Measurements from ENCODE around the gene RABGAP1L.

RABGAP1L gene

GRCh38 chr1:174190691-174191199 lies 31.4 kb downstream of the RABGAP1L start:
- peaks cover 51% of the 10 kb centered on the region for H3K4me1 Mint-ChIP-seq
- ATAC-seq (replicated peaks; ENCODE audit: extremely low read depth, poor library complexity, severe bottlenecking) (no peak), DNase-seq (ENCODE audit: low spot score in 2 of 2) (no peak)
- no peaks in the 10 kb centered on the region for H3K27me3 Mint-ChIP-seq
- peak overlapping the region; percentile 59 for H3K4me3 Mint-ChIP-seq
- peaks cover 5% of the 10 kb centered on the region for H3K9me3 Mint-ChIP-seq
- peak overlapping the region; percentile 91 for H3K27ac Mint-ChIP-seq (ENCODE audit: low read depth)
- H3K36me3 Mint-ChIP-seq (ENCODE audit: insufficient read depth), result peaks cover 1% of the 10 kb centered on the region

DNA sequence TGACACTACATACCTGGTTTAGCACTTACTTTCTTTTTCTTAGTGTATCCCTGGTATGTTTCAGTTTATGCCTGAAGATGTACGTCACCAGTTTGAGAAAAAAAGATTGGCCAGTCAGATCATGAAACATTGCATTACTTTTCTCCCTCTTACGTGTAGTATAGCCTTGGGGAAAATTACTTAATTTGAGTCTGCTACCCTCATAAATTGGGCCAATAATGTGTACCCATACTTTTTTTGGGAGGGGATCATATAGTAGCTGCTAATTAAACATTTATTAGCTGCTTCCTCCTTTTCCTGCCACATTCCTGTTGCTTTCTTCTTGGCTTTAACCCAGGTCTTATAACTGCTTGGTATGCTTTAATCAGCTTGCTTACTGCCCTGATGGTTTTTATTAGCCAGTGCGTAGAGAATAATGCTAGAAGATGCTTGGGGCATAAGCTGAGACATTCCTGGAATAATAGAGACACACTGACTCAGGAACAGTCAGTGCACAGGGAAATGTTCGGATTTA lies 32.1 kb downstream of the RABGAP1L start:
- H3K36me3 Mint-ChIP-seq (ENCODE audit: insufficient read depth), result peaks cover 1% of the 10 kb centered on the region

GRCh38 chr1:174194461-174194860 lies 35.1 kb downstream of the RABGAP1L start:
- peaks cover 59% of the 10 kb centered on the region for H3K4me1 Mint-ChIP-seq
- H3K36me3 Mint-ChIP-seq (ENCODE audit: insufficient read depth), result peaks cover 1% of the 10 kb centered on the region
- DNase-seq (ENCODE audit: low spot score in 2 of 2) (no peak), ATAC-seq (replicated peaks; ENCODE audit: extremely low read depth, poor library complexity, severe bottlenecking) (no peak)
- H3K4me3 Mint-ChIP-seq, result no peak overlapping the region
- H3K9me3 Mint-ChIP-seq, result no peaks in the 10 kb centered on the region
- H3K27me3 Mint-ChIP-seq, result no peaks in the 10 kb centered on the region
- peak overlapping the region; percentile 12 for H3K27ac Mint-ChIP-seq (ENCODE audit: low read depth)

More for the DNA sequence above, 32.1 kb downstream of the RABGAP1L start:
- ATAC-seq (replicated peaks; ENCODE audit: extremely low read depth, poor library complexity, severe bottlenecking), result peak; percentile 82
- peak overlapping the region; percentile 91 for H3K27ac Mint-ChIP-seq (ENCODE audit: low read depth)
- no peaks in the 10 kb centered on the region for H3K27me3 Mint-ChIP-seq
- H3K4me1 Mint-ChIP-seq, result peaks cover 57% of the 10 kb centered on the region
- H3K4me3 Mint-ChIP-seq, result no peak overlapping the region
- H3K9me3 Mint-ChIP-seq, result peaks cover 5% of the 10 kb centered on the region
- no peak for DNase-seq (ENCODE audit: low spot score in 2 of 2)

DNA sequence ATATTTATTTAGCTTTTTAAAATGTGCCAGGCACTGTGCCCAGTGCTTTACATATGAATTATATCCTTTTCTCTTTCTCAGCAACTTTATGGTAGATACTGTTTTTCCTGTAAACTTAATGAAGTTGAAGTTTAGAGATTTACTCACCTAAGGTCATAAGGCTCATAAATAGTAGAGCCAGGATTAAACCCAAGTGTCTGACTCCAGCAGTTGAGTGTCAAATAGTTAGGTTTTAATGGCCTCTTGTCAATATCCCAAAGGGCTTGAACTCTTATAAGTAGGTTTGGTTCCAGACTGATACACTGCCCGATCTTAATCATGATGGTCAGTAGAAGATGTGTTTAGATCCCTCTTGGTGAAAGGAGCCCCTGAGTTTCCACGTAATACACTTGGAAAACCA lies 37.8 kb downstream of the RABGAP1L start:
- no peaks in the 10 kb centered on the region for H3K27me3 Mint-ChIP-seq
- H3K4me1 Mint-ChIP-seq, result peaks cover 51% of the 10 kb centered on the region
- H3K4me3 Mint-ChIP-seq, result no peak overlapping the region
- ATAC-seq (replicated peaks; ENCODE audit: extremely low read depth, poor library complexity, severe bottlenecking) (no peak), DNase-seq (ENCODE audit: low spot score in 2 of 2) (no peak)
- H3K36me3 Mint-ChIP-seq (ENCODE audit: insufficient read depth), result no peaks in the 10 kb centered on the region
- H3K9me3 Mint-ChIP-seq, result no peaks in the 10 kb centered on the region
- H3K27ac Mint-ChIP-seq (ENCODE audit: low read depth), result no peak overlapping the region

- Mint-ChIP-seq H3K4me3 (no peak overlapping the region), H3K4me1 (peaks cover 47% of the 10 kb centered on the region), H3K36me3 (ENCODE audit: insufficient read depth) (no peaks in the 10 kb centered on the region), H3K27me3 (no peaks in the 10 kb centered on the region), H3K27ac (ENCODE audit: low read depth) (no peak overlapping the region), H3K9me3 (no peaks in the 10 kb centered on the region)
- DNase-seq (ENCODE audit: low spot score in 2 of 2) (no peak), ATAC-seq (replicated peaks; ENCODE audit: extremely low read depth, poor library complexity, severe bottlenecking) (no peak)
Measured at GRCh38 chr1:174197547-174197946, 38.2 kb downstream of the RABGAP1L start.

DNA sequence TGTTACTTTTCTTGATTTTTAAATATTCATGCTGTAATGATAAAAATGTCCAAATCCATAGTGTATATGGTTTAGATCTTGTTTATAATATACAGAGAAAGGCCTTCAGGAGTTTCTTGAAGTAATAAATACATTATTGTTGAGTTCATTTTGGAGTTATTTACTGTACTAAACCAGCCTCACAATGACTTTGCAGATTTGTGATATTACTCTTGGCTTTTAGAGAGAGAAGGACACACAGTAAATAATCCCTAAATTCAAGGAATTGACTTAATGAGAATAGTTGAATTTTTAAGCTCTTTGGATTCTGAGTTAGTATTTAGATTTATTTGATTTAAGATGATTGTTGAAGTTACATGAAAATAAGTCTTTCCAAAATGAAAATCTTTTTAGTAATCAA lies 38.9 kb downstream of the RABGAP1L start:
- DNase-seq (ENCODE audit: low spot score in 2 of 2) (no peak), ATAC-seq (replicated peaks; ENCODE audit: extremely low read depth, poor library complexity, severe bottlenecking) (no peak)
- H3K4me1 Mint-ChIP-seq, result peaks cover 49% of the 10 kb centered on the region
- no peaks in the 10 kb centered on the region for H3K9me3 Mint-ChIP-seq
- H3K4me3 Mint-ChIP-seq, result no peak overlapping the region
- H3K27me3 Mint-ChIP-seq, result no peaks in the 10 kb centered on the region
- no peak overlapping the region for H3K27ac Mint-ChIP-seq (ENCODE audit: low read depth)
- no peaks in the 10 kb centered on the region for H3K36me3 Mint-ChIP-seq (ENCODE audit: insufficient read depth)

DNA sequence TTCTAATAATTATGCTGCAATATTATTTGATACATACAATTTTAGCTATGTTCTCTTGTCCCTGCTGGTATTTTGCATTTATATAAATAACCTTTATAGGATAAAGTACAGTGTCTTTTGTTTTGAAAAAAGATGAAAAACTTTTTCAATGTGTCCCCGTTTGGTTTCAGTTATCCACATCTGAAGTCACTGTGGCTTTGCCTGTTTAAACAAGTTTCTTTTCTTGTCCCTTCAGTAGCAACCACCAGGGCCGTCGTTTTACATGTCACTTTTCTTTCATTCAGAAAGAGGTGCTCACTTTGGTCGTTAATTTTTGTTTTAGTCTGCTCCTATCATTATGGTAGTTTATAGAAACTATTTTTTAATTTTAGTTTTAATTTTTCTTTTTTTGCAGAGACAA lies 41.4 kb downstream of the RABGAP1L start:
- Mint-ChIP-seq H3K4me3 (no peak overlapping the region), H3K27me3 (no peaks in the 10 kb centered on the region), H3K9me3 (peaks cover 5% of the 10 kb centered on the region), H3K4me1 (peaks cover 62% of the 10 kb centered on the region), H3K36me3 (ENCODE audit: insufficient read depth) (peaks cover 6% of the 10 kb centered on the region), H3K27ac (ENCODE audit: low read depth) (peak overlapping the region; percentile 22)
- no peak for ATAC-seq (replicated peaks; ENCODE audit: extremely low read depth, poor library complexity, severe bottlenecking)
- no peak for DNase-seq (ENCODE audit: low spot score in 2 of 2)

DNA sequence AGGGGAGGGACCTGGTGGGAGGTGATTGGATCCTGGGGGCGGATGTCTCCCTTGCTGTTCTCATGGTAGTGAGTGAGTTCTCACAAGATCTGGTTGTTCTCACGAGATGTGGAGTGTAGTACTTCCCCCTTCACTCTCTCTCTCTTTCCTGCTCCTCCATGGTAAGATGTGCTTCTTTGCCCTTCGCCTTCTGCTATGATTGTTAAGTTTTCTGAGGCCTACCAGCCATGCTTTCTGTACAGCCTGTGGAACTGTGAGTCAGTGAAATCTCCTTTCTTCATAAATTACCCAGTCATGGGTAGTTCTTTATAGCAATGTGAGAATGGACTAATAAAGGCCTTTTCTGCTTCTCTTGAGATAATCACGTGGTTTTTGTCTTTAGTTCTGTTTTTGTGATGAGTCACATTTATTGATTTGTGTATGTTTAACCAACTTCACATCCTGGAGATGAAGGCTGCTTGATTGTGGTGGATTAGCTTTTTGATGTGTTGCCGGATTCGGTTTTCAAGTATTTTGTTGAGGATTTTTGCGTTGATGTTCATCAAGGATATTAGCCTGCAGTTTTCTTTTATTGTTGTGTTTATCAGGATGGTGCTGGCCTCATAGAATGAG lies 45.5 kb downstream of the RABGAP1L start:
- no peaks in the 10 kb centered on the region for H3K27me3 Mint-ChIP-seq
- ATAC-seq (replicated peaks; ENCODE audit: extremely low read depth, poor library complexity, severe bottlenecking) (peak; percentile 61), DNase-seq (ENCODE audit: low spot score in 2 of 2) (no peak)
- peaks cover 9% of the 10 kb centered on the region for H3K36me3 Mint-ChIP-seq (ENCODE audit: insufficient read depth)
- peaks cover 65% of the 10 kb centered on the region for H3K4me1 Mint-ChIP-seq
- H3K9me3 Mint-ChIP-seq, result peaks cover 5% of the 10 kb centered on the region
- H3K4me3 Mint-ChIP-seq, result peak overlapping the region; percentile 59
- peak overlapping the region; percentile 81 for H3K27ac Mint-ChIP-seq (ENCODE audit: low read depth)

- Mint-ChIP-seq H3K27ac (ENCODE audit: low read depth) (peak overlapping the region; percentile 81), H3K27me3 (no peaks in the 10 kb centered on the region), H3K36me3 (ENCODE audit: insufficient read depth) (peaks cover 9% of the 10 kb centered on the region), H3K4me3 (peak overlapping the region; percentile 66), H3K9me3 (peaks cover 5% of the 10 kb centered on the region), H3K4me1 (peaks cover 65% of the 10 kb centered on the region)
- DNase-seq (ENCODE audit: low spot score in 2 of 2), result no peak
- peak; percentile 29 for ATAC-seq (replicated peaks; ENCODE audit: extremely low read depth, poor library complexity, severe bottlenecking)
Measured at GRCh38 chr1:174206148-174206836, 47.0 kb downstream of the RABGAP1L start.

DNA sequence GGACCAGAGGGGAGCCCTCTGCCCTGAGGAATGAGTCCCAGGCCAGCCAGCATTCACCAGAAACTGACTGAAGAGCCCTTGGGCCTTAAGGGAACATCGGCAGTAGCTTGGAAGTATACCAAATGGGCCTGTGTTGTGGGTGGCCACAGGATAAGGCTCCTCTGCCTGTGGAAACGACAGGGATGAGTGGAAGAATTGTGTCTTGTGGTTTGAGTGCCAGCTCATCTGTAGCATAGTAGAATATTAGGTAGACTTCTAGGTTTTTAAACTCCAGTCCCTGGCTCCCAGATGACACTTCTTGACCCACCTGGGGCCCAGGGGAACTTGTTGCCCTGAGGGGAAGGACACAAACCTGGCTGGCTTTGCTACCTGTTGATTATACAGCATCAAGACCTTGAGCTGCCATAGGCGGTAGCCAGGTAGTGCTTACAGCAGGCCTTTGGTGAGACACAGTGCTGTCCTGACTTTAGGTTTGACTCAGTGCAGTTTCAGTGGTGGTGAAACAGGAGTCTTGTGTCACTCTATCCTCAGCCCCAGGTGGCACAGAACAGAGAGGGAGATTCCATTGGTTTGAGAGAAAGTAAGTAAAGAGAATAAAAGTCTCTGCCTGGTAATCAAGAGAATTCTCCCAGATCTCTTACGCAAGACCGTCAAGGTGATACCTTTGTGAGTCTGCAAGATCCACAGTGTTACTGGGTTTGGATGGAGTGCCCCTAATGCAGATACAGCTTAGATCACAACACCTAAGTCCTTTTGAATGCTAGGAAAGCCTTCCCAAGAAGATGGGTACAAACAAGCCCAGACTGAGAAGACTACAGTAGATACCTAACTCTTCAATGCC lies 50.2 kb downstream of the RABGAP1L start:
- Mint-ChIP-seq H3K36me3 (ENCODE audit: insufficient read depth) (peaks cover 10% of the 10 kb centered on the region), H3K4me1 (peaks cover 52% of the 10 kb centered on the region), H3K27ac (ENCODE audit: low read depth) (no peak overlapping the region), H3K9me3 (peaks cover 4% of the 10 kb centered on the region), H3K4me3 (no peak overlapping the region), H3K27me3 (no peaks in the 10 kb centered on the region)
- no peak for ATAC-seq (replicated peaks; ENCODE audit: extremely low read depth, poor library complexity, severe bottlenecking)
- no peak for DNase-seq (ENCODE audit: low spot score in 2 of 2)

- Mint-ChIP-seq H3K4me3 (no peak overlapping the region), H3K9me3 (no peaks in the 10 kb centered on the region), H3K27ac (ENCODE audit: low read depth) (peak overlapping the region; percentile 33), H3K36me3 (ENCODE audit: insufficient read depth) (peaks cover 4% of the 10 kb centered on the region), H3K4me1 (peaks cover 39% of the 10 kb centered on the region), H3K27me3 (no peaks in the 10 kb centered on the region)
- DNase-seq (ENCODE audit: low spot score in 2 of 2) (no peak), ATAC-seq (replicated peaks; ENCODE audit: extremely low read depth, poor library complexity, severe bottlenecking) (no peak)
Measured at GRCh38 chr1:174211486-174211885, 52.2 kb downstream of the RABGAP1L start.

- H3K4me3 Mint-ChIP-seq, result no peak overlapping the region
- no peak for DNase-seq (ENCODE audit: low spot score in 2 of 2)
Measured at GRCh38 chr1:174215766-174216165, 56.4 kb downstream of the RABGAP1L start.

More at GRCh38 chr1:174215766-174216165, 56.4 kb downstream of the RABGAP1L start:
- Mint-ChIP-seq H3K9me3 (no peaks in the 10 kb centered on the region), H3K36me3 (ENCODE audit: insufficient read depth) (peaks cover 3% of the 10 kb centered on the region), H3K27ac (ENCODE audit: low read depth) (no peak overlapping the region), H3K4me1 (peaks cover 12% of the 10 kb centered on the region), H3K27me3 (no peaks in the 10 kb centered on the region)
- no peak for ATAC-seq (replicated peaks; ENCODE audit: extremely low read depth, poor library complexity, severe bottlenecking)

Data from central memory CD8-positive, alpha-beta T cell (primary cell).